ENCODE results near the gene CSNK2B.

CSNK2B gene

GRCh38 chr6:31660381-31661261 lies 5.3 kb upstream of the CSNK2B start, which contains the start of gene C6orf47:
Gene C6orf47, minus strand, starts transcription at chr6:31660778. Its CDS starts 831 bp downstream, at chr6:31659947.
- DNase-seq, result peak in 48 of 51 donors; percentile 24 to 84 (median 62)

GRCh38 chr6:31661262-31662123 lies 4.4 kb upstream of the CSNK2B start:
- no peak for DNase-seq

- no peak for DNase-seq
These were observed 3.7 kb upstream of the CSNK2B start for GRCh38 chr6:31662124-31662723.

- no peak for DNase-seq
These were observed 2.5 kb upstream of the CSNK2B start for GRCh38 chr6:31663126-31663960.

- DNase-seq, result peak in 3 of 51 donors; percentile 5 to 13 (median 6)
These were observed 1.7 kb upstream of the CSNK2B start for GRCh38 chr6:31663961-31664789.

GRCh38 chr6:31664790-31665500 lies 935 bp upstream of the CSNK2B start, which contains the start of gene GPANK1:
Gene GPANK1, minus strand, starts transcription at chr6:31664997. Its CDS starts 519 bp downstream, at chr6:31664478.
- peak in 50 of 51 donors; percentile 46 to 94 (median 78) for DNase-seq

- DNase-seq, result peak in 1 of 51 donors; percentile 40
These were observed 571 bp downstream of the CSNK2B start for GRCh38 chr6:31666337-31666965.

- no peak for DNase-seq
These were observed 3.8 kb downstream of the CSNK2B start, which contains the start of gene LY6G5B for GRCh38 chr6:31669676-31670075. Gene LY6G5B, plus strand, starts transcription at chr6:31669976. Its CDS starts 975 bp downstream, at chr6:31670951.

- DNase-seq, result no peak
These were observed 10.5 kb downstream of the CSNK2B start for GRCh38 chr6:31676322-31676903.

GRCh38 chr6:31676904-31677303 lies 11.0 kb downstream of the CSNK2B start:
- DNase-seq, result no peak

- no peak for DNase-seq
These were observed 12.1 kb downstream of the CSNK2B start for GRCh38 chr6:31677955-31678354.

- DNase-seq, result peak in 46 of 51 donors; percentile 4 to 83 (median 60)
These were observed 14.6 kb downstream of the CSNK2B start, which contains the start of gene LY6G5C for GRCh38 chr6:31680226-31681134. Gene LY6G5C, minus strand, starts transcription at chr6:31681067. Its CDS starts 694 bp downstream, at chr6:31680373.

GRCh38 chr6:31681135-31681671 lies 15.3 kb downstream of the CSNK2B start:
- DNase-seq, result peak in 21 of 51 donors; percentile 4 to 69 (median 26)

- DNase-seq, result no peak
These were observed 17.7 kb downstream of the CSNK2B start for GRCh38 chr6:31683591-31683990.

GRCh38 chr6:31686483-31686882 lies 20.6 kb downstream of the CSNK2B start:
- no peak for DNase-seq

GRCh38 chr6:31687321-31687720 lies 21.4 kb downstream of the CSNK2B start:
- DNase-seq, result no peak
